Upper lobe of right lung (tissue), 1 donor: ENCODE measurements around the gene OTC. TPM values are rescaled to one million over a fixed set of nuclear protein-coding genes. Genes with fewer than 3 reads are reported as not detected.

ENCODE experiments used
- ATAC-seq: fragments of 200-7000 bp; cut with Tn5 transposase; one replicate; pipeline ENCODE4 v1.9.1; 2020; ENCODE audit warnings: mild to moderate bottlenecking, moderate library complexity
- DNase-seq: peaks from one replicate; pipeline ENCODE4 v3.0.0-alpha.2; 2020
- H3K27ac ChIP-seq: fragments of 200-600 bp; one replicate; pipeline ENCODE4 v1.8.0; 2022
- H3K27me3 ChIP-seq: fragments of 200-600 bp; one replicate; pipeline ENCODE4 v1.8.0; 2022; ENCODE audit warnings: mild to moderate bottlenecking
- H3K36me3 ChIP-seq: fragments of 200-600 bp; one replicate; pipeline ENCODE4 v1.8.0; 2022
- H3K4me1 ChIP-seq: fragments of 200-600 bp; one replicate; pipeline ENCODE4 v1.8.0; 2022
- H3K4me3 ChIP-seq: fragments of 200-600 bp; one replicate; pipeline ENCODE4 v1.8.0; 2022; ENCODE audit warnings: mild to moderate bottlenecking
- H3K9me3 ChIP-seq: fragments of 200-600 bp; one replicate; pipeline ENCODE4 v1.8.0; 2022
- CTCF ChIP-seq: fragments of 200-600 bp; IDR thresholded peaks from one replicate; pipeline ENCODE4 v1.8.0; 2022; ENCODE audit warnings: antibody characterized with exemption
- intact Hi-C: fragments of 100-400 bp; cut with DNase I; formaldehyde crosslinking; loops from one replicate; pipeline ENCODE4 v1.11.0; 2022
- total RNA-seq: library from RNA; stranded (reverse); fragmentation: NEBNext Ultra II Directional; extraction: Animal tissue kit (Norgen Biotek cat#: 25700); gene quantifications from one replicate; pipeline ENCODE4 v1.2.1, GENCODE V29; 2021
- donor health status: DM: no; HTN: yes; CAD: no; lungs with severe emphysema.

The OTC gene
- total RNA-seq, 1 donor from 2014 or later: 1.7 TPM

- no peaks in the 10 kb centered on the region for H3K9me3 ChIP-seq
- no peak for ATAC-seq
- no peak overlapping the region for H3K27ac ChIP-seq
- TF ChIP-seq CTCF: no peak
- no peak for DNase-seq
- intact Hi-C loops: no loop called here
- no peaks in the 10 kb centered on the region for H3K27me3 ChIP-seq
- peaks cover 5% of the 10 kb centered on the region for H3K36me3 ChIP-seq
- H3K4me3 ChIP-seq: no peak overlapping the region
- H3K4me1 ChIP-seq: no peaks in the 10 kb centered on the region
Observed at GRCh38 chrX:38315186-38315585, 37.2 kb upstream of the OTC start.

- no peak for TF ChIP-seq CTCF
- no peak for DNase-seq
- Histone ChIP-seq H3K9me3 (no peaks in the 10 kb centered on the region), H3K4me3 (no peak overlapping the region), H3K4me1 (no peaks in the 10 kb centered on the region), H3K36me3 (peaks cover 5% of the 10 kb centered on the region), H3K27me3 (no peaks in the 10 kb centered on the region), H3K27ac (no peak overlapping the region)
- ATAC-seq: no peak
- intact Hi-C loops: no loop called here
Observed at GRCh38 chrX:38318196-38318595, 34.2 kb upstream of the OTC start.

GRCh38 chrX:38318606-38319005 lies 33.8 kb upstream of the OTC start:
- Histone ChIP-seq H3K4me3 (no peak overlapping the region), H3K27me3 (no peaks in the 10 kb centered on the region), H3K27ac (no peak overlapping the region), H3K9me3 (no peaks in the 10 kb centered on the region), H3K4me1 (no peaks in the 10 kb centered on the region), H3K36me3 (peaks cover 5% of the 10 kb centered on the region)
- TF ChIP-seq CTCF: no peak
- intact Hi-C loops: no loop called here
- DNase-seq (no peak), ATAC-seq (no peak)

- H3K4me1 ChIP-seq: no peaks in the 10 kb centered on the region
- DNase-seq: no peak
- H3K9me3 ChIP-seq: no peaks in the 10 kb centered on the region
- ATAC-seq: no peak
- H3K27me3 ChIP-seq: no peaks in the 10 kb centered on the region
- intact Hi-C loops: no loop called here
- no peak overlapping the region for H3K4me3 ChIP-seq
- H3K36me3 ChIP-seq: no peaks in the 10 kb centered on the region
- no peak overlapping the region for H3K27ac ChIP-seq
- TF ChIP-seq CTCF: no peak
Observed at GRCh38 chrX:38320819-38321218, 31.6 kb upstream of the OTC start.

GRCh38 chrX:38326086-38326485 lies 26.3 kb upstream of the OTC start:
- Histone ChIP-seq H3K4me3 (peak overlapping the region; percentile 57), H3K4me1 (no peaks in the 10 kb centered on the region), H3K9me3 (no peaks in the 10 kb centered on the region), H3K27ac (peak overlapping the region; percentile 96), H3K27me3 (no peaks in the 10 kb centered on the region), H3K36me3 (no peaks in the 10 kb centered on the region)
- ATAC-seq (no peak), DNase-seq (no peak)
- intact Hi-C loops: no loop called here
- TF ChIP-seq CTCF: no peak

GRCh38 chrX:38327007-38327774 lies 25.2 kb upstream of the OTC start, which contains the start of gene RPGR:
TSS of gene RPGR (minus strand) at chrX:38327509. CDS start at chrX:38327367, 142 bp downstream.
- Histone ChIP-seq H3K36me3 (no peaks in the 10 kb centered on the region), H3K27me3 (no peaks in the 10 kb centered on the region), H3K4me3 (peak within 1 kb of the TSS; percentile 57), H3K9me3 (no peaks in the 10 kb centered on the region), H3K27ac (peak within 1 kb of the TSS; percentile 96), H3K4me1 (no peaks in the 10 kb centered on the region)
- ATAC-seq (peak; percentile 100), DNase-seq (peak; percentile 97)
- intact Hi-C loops: no loop called here
- TF ChIP-seq CTCF: peak; percentile 73
